Tongue (tissue), 2 donors: ENCODE results near the gene TAF3. TPM values are rescaled to one million over a fixed set of nuclear protein-coding genes. Genes with fewer than 3 reads are reported as not detected.

Experiments used
- DNase-seq: peaks from one replicate; pipeline ENCODE4 v3.0.0-alpha.2; 2015
- total RNA-seq: library from RNA; depleted of rRNA; stranded (reverse); fragments of >200 nt; gene quantifications from one replicate; pipeline ENCODE4 v1.2.3, GENCODE V29; 2014

TAF3 gene
- total RNA-seq, 1 donor from 2014 or later: 3.0 TPM

GRCh38 chr10:8049045-8049864 lies 230.9 kb downstream of the TAF3 start:
- no peak for DNase-seq

- DNase-seq: no peak
Measured at GRCh38 chr10:8049865-8050555, 231.7 kb downstream of the TAF3 start.

GRCh38 chr10:8050556-8051108 lies 232.3 kb downstream of the TAF3 start:
- DNase-seq: peak; percentile 60

- no peak for DNase-seq
Measured at GRCh38 chr10:8051109-8051821, 233.0 kb downstream of the TAF3 start.

GRCh38 chr10:8051851-8052257 lies 233.5 kb downstream of the TAF3 start:
- no peak for DNase-seq

GRCh38 chr10:8052341-8052955 lies 234.1 kb downstream of the TAF3 start:
- no peak for DNase-seq

- DNase-seq: no peak
Measured at GRCh38 chr10:8052956-8053445, 234.7 kb downstream of the TAF3 start.

GRCh38 chr10:8053446-8054243 lies 235.3 kb downstream of the TAF3 start:
- DNase-seq: peak; percentile 91

- no peak for DNase-seq
Measured at GRCh38 chr10:8054244-8054493, 235.9 kb downstream of the TAF3 start.

- peak; percentile 83 for DNase-seq
Measured at GRCh38 chr10:8054494-8055407, 236.4 kb downstream of the TAF3 start, which contains the start of gene GATA3. Gene GATA3 (plus strand): TSS chr10:8054688. CDS start chr10:8055656, 968 bp downstream.

GRCh38 chr10:8055420-8056349 lies 237.4 kb downstream of the TAF3 start:
- no peak for DNase-seq

- no peak for DNase-seq
Measured at GRCh38 chr10:8056378-8056777, 238.1 kb downstream of the TAF3 start.

- DNase-seq: no peak
Measured at GRCh38 chr10:8056871-8057331, 238.6 kb downstream of the TAF3 start.

GRCh38 chr10:8057636-8058273 lies 239.4 kb downstream of the TAF3 start:
- DNase-seq: no peak

- no peak for DNase-seq
Measured at GRCh38 chr10:8058274-8059111, 240.2 kb downstream of the TAF3 start.

- no peak for DNase-seq
Measured at GRCh38 chr10:8059191-8059936, 241.1 kb downstream of the TAF3 start.
